ENCODE data around the gene FOXP2.

The FOXP2 gene

GRCh38 chr7:114620208-114620607, 205.6 kb downstream of the FOXP2 start (continued):
- TF ChIP-seq PRDM2 (tag by site-specific recombination; IDR thresholded peaks at IDR 0.05; ENCODE audit: borderline replicate concordance) = no peak
- no peak for TF ChIP-seq KLF10 (tag by site-specific recombination; IDR thresholded peaks at IDR 0.05)
- peak; percentile 79 for TF ChIP-seq FEZF1 (tag by site-specific recombination; IDR thresholded peaks at IDR 0.05)
- TF ChIP-seq, protein P1, sequence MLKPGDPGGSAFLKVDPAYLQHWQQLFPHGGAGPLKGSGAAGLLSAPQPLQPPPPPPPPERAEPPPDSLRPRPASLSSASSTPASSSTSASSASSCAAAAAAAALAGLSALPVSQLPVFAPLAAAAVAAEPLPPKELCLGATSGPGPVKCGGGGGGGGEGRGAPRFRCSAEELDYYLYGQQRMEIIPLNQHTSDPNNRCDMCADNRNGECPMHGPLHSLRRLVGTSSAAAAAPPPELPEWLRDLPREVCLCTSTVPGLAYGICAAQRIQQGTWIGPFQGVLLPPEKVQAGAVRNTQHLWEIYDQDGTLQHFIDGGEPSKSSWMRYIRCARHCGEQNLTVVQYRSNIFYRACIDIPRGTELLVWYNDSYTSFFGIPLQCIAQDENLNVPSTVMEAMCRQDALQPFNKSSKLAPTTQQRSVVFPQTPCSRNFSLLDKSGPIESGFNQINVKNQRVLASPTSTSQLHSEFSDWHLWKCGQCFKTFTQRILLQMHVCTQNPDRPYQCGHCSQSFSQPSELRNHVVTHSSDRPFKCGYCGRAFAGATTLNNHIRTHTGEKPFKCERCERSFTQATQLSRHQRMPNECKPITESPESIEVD (tag by site-specific recombination; IDR thresholded peaks at IDR 0.05) = peak; percentile 89
- TF ChIP-seq SP7 (tag by site-specific recombination; IDR thresholded peaks at IDR 0.05) = peak; percentile 45; the same call in 1 of the 2 replicates
- peak; percentile 59; the same call in 1 of the 2 replicates for TF ChIP-seq ZNF580 (tag by site-specific recombination; IDR thresholded peaks at IDR 0.05)
- no peak for TF ChIP-seq ZNF555 (tag by site-specific recombination; conservative IDR thresholded peaks at IDR 0.05)
- TF ChIP-seq TRIM28 (IDR thresholded peaks at IDR 0.05; ENCODE audit: borderline replicate concordance, low read length) = no peak
- TF ChIP-seq, protein P2, sequence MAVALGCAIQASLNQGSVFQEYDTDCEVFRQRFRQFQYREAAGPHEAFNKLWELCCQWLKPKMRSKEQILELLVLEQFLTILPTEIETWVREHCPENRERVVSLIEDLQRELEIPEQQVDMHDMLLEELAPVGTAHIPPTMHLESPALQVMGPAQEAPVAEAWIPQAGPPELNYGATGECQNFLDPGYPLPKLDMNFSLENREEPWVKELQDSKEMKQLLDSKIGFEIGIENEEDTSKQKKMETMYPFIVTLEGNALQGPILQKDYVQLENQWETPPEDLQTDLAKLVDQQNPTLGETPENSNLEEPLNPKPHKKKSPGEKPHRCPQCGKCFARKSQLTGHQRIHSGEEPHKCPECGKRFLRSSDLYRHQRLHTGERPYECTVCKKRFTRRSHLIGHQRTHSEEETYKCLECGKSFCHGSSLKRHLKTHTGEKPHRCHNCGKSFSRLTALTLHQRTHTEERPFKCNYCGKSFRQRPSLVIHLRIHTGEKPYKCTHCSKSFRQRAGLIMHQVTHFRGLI (tag by site-specific recombination; IDR thresholded peaks at IDR 0.05) = no peak

DNA sequence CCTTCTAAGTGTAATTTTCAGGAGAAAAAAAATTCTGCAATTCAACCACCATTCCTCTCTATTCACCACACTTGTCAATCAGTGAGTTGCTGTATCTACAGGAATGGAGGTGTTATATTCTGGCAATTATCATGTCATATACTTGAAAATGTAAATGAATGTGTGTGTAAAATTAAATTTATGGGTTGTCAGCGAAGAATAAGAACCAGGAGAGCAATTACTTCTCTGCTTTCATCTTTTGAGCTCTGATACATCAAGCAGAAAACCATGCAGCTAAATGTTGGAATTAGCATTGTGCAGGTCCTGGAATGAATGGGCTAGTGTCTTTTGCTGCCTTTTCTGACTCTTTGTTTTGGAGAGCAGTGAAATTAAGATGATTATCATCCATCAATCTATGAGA, 207.6 kb downstream of the FOXP2 start:
- CTCF ChIA-PET = interaction anchor here (0.7 kb wide), 1 partner anchor 12 kb away, joined by 4 read pairs; no protein-coding TSS in a partner anchor
- H3K36me3 ChIP-seq (ENCODE audit: control insufficient read depth in 2 of 2, insufficient read depth in 1 of 2, low read length in 2 of 2) = no peaks in the 10 kb centered on the region
- no peaks in the 10 kb centered on the region for H3K9me3 ChIP-seq (ENCODE audit: control insufficient read depth, insufficient read depth, low read depth, low read length)
- POLR2A ChIA-PET = no interaction called here
- peaks cover 11% of the 10 kb centered on the region for H3K4me1 ChIP-seq (ENCODE audit: control insufficient read depth, insufficient read depth, low read length)
- no peak overlapping the region for H3K4me3 ChIP-seq (ENCODE audit: low read depth, low read length)
- H3K27ac ChIP-seq (ENCODE audit: extremely low read depth, low read depth, low read length) = no peak overlapping the region
- TF ChIP-seq PRDM1 (tag by site-specific recombination; IDR thresholded peaks at IDR 0.05) (no peak), GFI1B (tag by site-specific recombination; IDR thresholded peaks at IDR 0.05) (no peak), ZNF239 (tag by site-specific recombination; IDR thresholded peaks at IDR 0.05) (no peak), KLF7 (tag by site-specific recombination; IDR thresholded peaks at IDR 0.05; ENCODE audit: borderline replicate concordance) (no peak), TCF7L2 (IDR thresholded peaks at IDR 0.05; ENCODE audit: borderline replicate concordance, low read depth, low read length) (0 out of 2 replicates have a peak, but pooled peaks have one; percentile 24), ZNF423 (tag by site-specific recombination; IDR thresholded peaks at IDR 0.05) (no peak), FEZF1 (tag by site-specific recombination; IDR thresholded peaks at IDR 0.05) (peak; percentile 26; the same call in 1 of the 2 replicates), ZNF302 (tag by site-specific recombination; IDR thresholded peaks at IDR 0.05; ENCODE audit: low read depth) (no peak), MEIS1 (CRISPR knock-in tag; IDR thresholded peaks at IDR 0.05; ENCODE audit: borderline replicate concordance) (no peak), ZNF529 (tag by site-specific recombination; IDR thresholded peaks at IDR 0.05; ENCODE audit: insufficient replicate concordance) (no peak), OSR2 (tag by site-specific recombination; IDR thresholded peaks at IDR 0.05) (0 out of 2 replicates have a peak, but pooled peaks have one; percentile 20), ZNF148 (tag by site-specific recombination; IDR thresholded peaks at IDR 0.05; ENCODE audit: borderline replicate concordance) (no peak), ZNF211 (tag by site-specific recombination; IDR thresholded peaks at IDR 0.05; ENCODE audit: low read depth) (no peak), ZNF501 (tag by site-specific recombination; IDR thresholded peaks at IDR 0.05) (no peak)
- TF ChIP-seq, protein P3, sequence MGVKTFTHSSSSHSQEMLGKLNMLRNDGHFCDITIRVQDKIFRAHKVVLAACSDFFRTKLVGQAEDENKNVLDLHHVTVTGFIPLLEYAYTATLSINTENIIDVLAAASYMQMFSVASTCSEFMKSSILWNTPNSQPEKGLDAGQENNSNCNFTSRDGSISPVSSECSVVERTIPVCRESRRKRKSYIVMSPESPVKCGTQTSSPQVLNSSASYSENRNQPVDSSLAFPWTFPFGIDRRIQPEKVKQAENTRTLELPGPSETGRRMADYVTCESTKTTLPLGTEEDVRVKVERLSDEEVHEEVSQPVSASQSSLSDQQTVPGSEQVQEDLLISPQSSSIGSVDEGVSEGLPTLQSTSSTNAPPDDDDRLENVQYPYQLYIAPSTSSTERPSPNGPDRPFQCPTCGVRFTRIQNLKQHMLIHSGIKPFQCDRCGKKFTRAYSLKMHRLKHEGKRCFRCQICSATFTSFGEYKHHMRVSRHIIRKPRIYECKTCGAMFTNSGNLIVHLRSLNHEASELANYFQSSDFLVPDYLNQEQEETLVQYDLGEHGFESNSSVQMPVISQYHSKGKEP (tag by site-specific recombination; IDR thresholded peaks at IDR 0.05) = peak; percentile 9; the same call in 1 of the 2 replicates

All from HEK293 (cell line).